DND-41 (cell line): ENCODE data around the gene CHMP2A.

ENCODE experiments used
- ATAC-seq: fragments of 200-7000 bp; cut with Tn5 transposase; 3 replicates; pipeline ENCODE4 v1.9.1; 2021; ENCODE audit warnings: low read depth; ENCODE audit not compliant: insufficient read depth
- DNase-seq: peaks from one replicate; pipeline ENCODE4 v3.0.0-alpha.2; 2020
- H2AFZ ChIP-seq: 2 replicates; pipeline ENCODE4 v1.6.0; 2012; ENCODE audit warnings: low read depth, low read length
- H3K27ac ChIP-seq: 2 replicates; pipeline ENCODE4 v1.5.1; 2012; ENCODE audit warnings: low read length, inconsistent platforms
- H3K27me3 ChIP-seq: fragments of 200-600 bp; sonication (generic); 2 replicates; pipeline ENCODE4 v1.6.0; 2012; ENCODE audit warnings: low read length, mild to moderate bottlenecking, inconsistent platforms; ENCODE audit not compliant: insufficient read depth, poor library complexity
- H3K36me3 ChIP-seq: 2 replicates; pipeline ENCODE4 v1.5.1; 2012; ENCODE audit warnings: low read length, inconsistent platforms; ENCODE audit not compliant: insufficient read depth
- H3K4me1 ChIP-seq: 2 replicates; pipeline ENCODE4 v1.5.1; 2012; ENCODE audit warnings: mild to moderate bottlenecking, low read length; ENCODE audit not compliant: insufficient read depth
- H3K4me2 ChIP-seq: 2 replicates; pipeline ENCODE4 v1.6.0; 2012; ENCODE audit warnings: mild to moderate bottlenecking, moderate library complexity, low read length, inconsistent platforms; ENCODE audit not compliant: insufficient read depth
- H3K4me3 ChIP-seq, 2 experiments: fragments of 200-600 bp in 1 of 2; shearing (Covaris generic) in 1 of 2; 2 replicates each; pipeline ENCODE4 v1.5.1; 2012 to 2016; ENCODE audit warnings: inconsistent platforms in 2 of 2, low read length in 2 of 2, mild to moderate bottlenecking in 2 of 2, low read depth in 1 of 2, moderate library complexity in 1 of 2
- H3K79me2 ChIP-seq: 2 replicates; pipeline ENCODE4 v1.6.0; 2012; ENCODE audit warnings: low read length, inconsistent platforms; ENCODE audit not compliant: insufficient read depth
- H3K9ac ChIP-seq: 2 replicates; pipeline ENCODE4 v1.6.0; 2012; ENCODE audit warnings: low read depth, mild to moderate bottlenecking, inconsistent platforms, low read length, moderate library complexity
- H3K9me3 ChIP-seq: 2 replicates; pipeline ENCODE4 v1.5.1; 2012; ENCODE audit warnings: low read length, moderate library complexity, mild to moderate bottlenecking, inconsistent platforms; ENCODE audit not compliant: insufficient read depth, severe bottlenecking
- H4K20me1 ChIP-seq: 2 replicates; pipeline ENCODE4 v1.6.0; 2012; ENCODE audit warnings: low read length; ENCODE audit not compliant: insufficient read depth
- EZH2 ChIP-seq: IDR thresholded peaks from 3 replicates; pipeline ENCODE4 v1.6.1; 2012; ENCODE audit warnings: borderline replicate concordance, low read depth, mild to moderate bottlenecking, moderate library complexity, low read length, inconsistent platforms; ENCODE audit not compliant: severe bottlenecking
- TF ChIP-seq, protein P1 (sequence below): IDR thresholded peaks from 2 replicates; pipeline ENCODE4 v1.5.1; 2012; ENCODE audit warnings: borderline replicate concordance, low read length, moderate library complexity, mild to moderate bottlenecking; ENCODE audit not compliant: poor library complexity, severe bottlenecking; ENCODE audit errors: extremely low read depth

The CHMP2A gene

DNA sequence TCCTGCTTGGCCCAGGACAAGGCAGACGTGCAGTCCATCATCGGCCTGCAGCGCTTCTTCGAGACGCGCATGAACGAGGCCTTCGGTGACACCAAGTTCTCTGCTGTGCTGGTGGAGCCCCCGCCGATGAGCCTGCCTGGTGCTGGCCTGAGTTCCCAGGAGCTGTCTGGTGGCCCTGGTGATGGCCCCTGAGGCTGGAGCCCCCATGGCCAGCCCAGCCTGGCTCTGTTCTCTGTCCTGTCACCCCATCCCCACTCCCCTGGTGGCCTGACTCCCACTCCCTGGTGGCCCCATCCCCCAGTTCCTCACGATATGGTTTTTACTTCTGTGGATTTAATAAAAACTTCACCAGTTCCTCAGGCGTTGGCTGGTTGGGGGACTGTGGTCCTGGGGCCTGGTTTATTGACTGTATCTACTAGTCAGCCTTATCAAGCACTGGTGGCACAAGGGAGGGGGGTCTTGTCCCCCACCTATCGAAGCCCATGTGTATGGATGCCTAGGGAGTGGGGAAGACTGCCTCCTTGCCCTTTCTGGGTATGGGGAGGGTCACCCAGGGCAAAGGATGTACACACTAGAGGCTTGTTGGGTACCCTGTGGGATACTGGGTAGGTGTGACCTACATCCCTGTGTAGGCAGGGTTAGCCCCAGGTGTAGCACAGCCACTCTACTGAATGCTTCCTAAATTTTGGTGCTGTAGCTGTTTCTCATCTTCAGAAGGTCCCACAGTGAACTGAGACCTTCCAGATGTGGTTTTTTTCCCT is 4.4 kb downstream of the CHMP2A start:
- no peaks in the 10 kb centered on the region for H3K27me3 ChIP-seq
- H3K9me3 ChIP-seq, result no peaks in the 10 kb centered on the region
- H3K4me2 ChIP-seq, result no peak overlapping the region
- peaks cover 81% of the 10 kb centered on the region for H3K4me1 ChIP-seq
- peaks cover 82% of the 10 kb centered on the region for H4K20me1 ChIP-seq
- peak; percentile 13 for DNase-seq
- H3K27ac ChIP-seq, result no peak overlapping the region
- no peak overlapping the region for H3K4me3 ChIP-seq
- no peak for ATAC-seq
- H3K79me2 ChIP-seq, result peaks cover 84% of the 10 kb centered on the region
- TF ChIP-seq, protein P1, sequence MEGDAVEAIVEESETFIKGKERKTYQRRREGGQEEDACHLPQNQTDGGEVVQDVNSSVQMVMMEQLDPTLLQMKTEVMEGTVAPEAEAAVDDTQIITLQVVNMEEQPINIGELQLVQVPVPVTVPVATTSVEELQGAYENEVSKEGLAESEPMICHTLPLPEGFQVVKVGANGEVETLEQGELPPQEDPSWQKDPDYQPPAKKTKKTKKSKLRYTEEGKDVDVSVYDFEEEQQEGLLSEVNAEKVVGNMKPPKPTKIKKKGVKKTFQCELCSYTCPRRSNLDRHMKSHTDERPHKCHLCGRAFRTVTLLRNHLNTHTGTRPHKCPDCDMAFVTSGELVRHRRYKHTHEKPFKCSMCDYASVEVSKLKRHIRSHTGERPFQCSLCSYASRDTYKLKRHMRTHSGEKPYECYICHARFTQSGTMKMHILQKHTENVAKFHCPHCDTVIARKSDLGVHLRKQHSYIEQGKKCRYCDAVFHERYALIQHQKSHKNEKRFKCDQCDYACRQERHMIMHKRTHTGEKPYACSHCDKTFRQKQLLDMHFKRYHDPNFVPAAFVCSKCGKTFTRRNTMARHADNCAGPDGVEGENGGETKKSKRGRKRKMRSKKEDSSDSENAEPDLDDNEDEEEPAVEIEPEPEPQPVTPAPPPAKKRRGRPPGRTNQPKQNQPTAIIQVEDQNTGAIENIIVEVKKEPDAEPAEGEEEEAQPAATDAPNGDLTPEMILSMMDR, result no peak
- no peak for TF ChIP-seq EZH2
- no peak overlapping the region for H2AFZ ChIP-seq
- H3K9ac ChIP-seq, result no peak overlapping the region
- peaks cover 75% of the 10 kb centered on the region for H3K36me3 ChIP-seq

DNA sequence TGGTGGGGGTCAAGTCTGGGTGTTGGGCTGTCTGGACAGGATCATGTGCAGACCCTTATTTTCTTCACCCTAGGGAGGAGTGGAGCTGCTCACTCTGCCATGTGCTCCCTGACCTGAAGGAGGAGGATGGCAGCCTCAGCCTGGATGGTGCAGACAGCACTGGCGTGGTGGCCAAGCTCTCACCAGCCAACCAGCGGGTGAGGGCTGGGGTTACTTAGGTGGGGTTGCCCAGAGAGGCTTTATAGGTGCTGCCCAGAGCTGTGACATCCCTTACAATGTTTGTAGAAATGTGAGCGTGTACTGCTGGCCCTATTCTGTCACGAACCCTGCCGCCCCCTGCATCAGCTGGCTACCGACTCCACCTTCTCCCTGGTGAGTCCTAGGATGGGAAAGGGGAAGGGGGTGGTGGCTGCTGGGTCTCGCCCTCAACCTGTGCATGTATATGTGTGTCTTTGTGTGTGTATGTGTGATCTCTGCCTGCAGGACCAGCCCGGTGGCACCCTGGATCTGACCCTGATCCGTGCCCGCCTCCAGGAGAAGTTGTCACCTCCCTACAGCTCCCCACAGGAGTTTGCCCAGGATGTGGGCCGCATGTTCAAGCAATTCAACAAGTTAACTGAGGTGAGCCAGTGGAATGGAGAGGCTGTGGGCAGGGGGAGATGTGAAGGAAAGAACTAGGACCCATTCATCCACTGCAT is 5.1 kb downstream of the CHMP2A start:
- no peak overlapping the region for H3K9ac ChIP-seq
- H3K4me1 ChIP-seq, result peaks cover 81% of the 10 kb centered on the region
- no peaks in the 10 kb centered on the region for H3K9me3 ChIP-seq
- H3K4me3 ChIP-seq, result no peak overlapping the region
- H3K27ac ChIP-seq, result no peak overlapping the region
- no peak for DNase-seq
- no peak overlapping the region; the same call in 1 of the 2 replicates for H3K4me2 ChIP-seq
- H3K36me3 ChIP-seq, result peaks cover 78% of the 10 kb centered on the region
- TF ChIP-seq, protein P1, result no peak
- TF ChIP-seq EZH2, result no peak
- no peak for ATAC-seq
- H3K79me2 ChIP-seq, result peaks cover 87% of the 10 kb centered on the region
- H2AFZ ChIP-seq, result no peak overlapping the region
- peaks cover 89% of the 10 kb centered on the region for H4K20me1 ChIP-seq
- no peaks in the 10 kb centered on the region for H3K27me3 ChIP-seq

DNA sequence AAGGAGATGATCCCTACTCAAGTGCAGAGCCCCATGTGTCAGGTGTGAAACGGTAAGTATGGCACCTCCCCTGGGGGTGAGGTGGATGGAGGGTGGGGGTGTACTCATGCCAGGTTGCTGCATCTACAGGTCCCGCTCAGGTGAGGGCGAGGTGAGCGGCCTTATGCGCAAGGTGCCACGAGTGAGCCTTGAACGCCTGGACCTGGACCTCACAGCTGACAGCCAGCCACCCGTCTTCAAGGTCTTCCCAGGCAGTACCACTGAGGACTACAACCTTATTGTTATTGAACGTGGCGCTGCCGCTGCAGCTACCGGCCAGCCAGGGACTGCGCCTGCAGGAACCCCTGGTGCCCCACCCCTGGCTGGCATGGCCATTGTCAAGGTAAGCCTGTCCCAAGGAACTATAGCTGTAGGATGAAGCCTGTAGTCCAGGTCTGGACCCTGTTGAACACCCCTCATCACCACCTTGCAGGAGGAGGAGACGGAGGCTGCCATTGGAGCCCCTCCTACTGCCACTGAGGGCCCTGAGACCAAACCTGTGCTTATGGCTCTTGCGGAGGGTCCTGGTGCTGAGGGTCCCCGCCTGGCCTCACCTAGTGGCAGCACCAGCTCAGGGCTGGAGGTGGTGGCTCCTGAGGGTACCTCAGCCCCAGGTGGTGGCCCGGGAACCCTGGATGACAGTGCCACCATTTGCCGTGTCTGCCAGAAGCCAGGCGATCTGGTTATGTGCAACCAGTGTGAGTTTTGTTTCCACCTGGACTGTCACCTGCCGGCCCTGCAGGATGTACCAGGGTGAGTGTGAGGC is 5.8 kb downstream of the CHMP2A start:
- peaks cover 80% of the 10 kb centered on the region for H3K36me3 ChIP-seq
- peaks cover 84% of the 10 kb centered on the region for H3K79me2 ChIP-seq
- TF ChIP-seq EZH2, result no peak
- TF ChIP-seq, protein P1, result no peak
- no peak overlapping the region for H2AFZ ChIP-seq
- no peak overlapping the region for H3K9ac ChIP-seq
- ATAC-seq (no peak), DNase-seq (no peak)
- H3K4me1 ChIP-seq, result peaks cover 75% of the 10 kb centered on the region
- peaks cover 86% of the 10 kb centered on the region for H4K20me1 ChIP-seq
- H3K9me3 ChIP-seq, result no peaks in the 10 kb centered on the region
- H3K4me3 ChIP-seq, result no peak overlapping the region
- H3K27ac ChIP-seq, result no peak overlapping the region
- peak overlapping the region; percentile 84; the same call in 1 of the 2 replicates for H3K4me2 ChIP-seq
- H3K27me3 ChIP-seq, result no peaks in the 10 kb centered on the region
